GDM1 (cell line): ENCODE results near the gene PHYH.
"Not testable (repeated sequence)": the region's sequence is repeated elsewhere in the genome, so short reads cannot be mapped to it uniquely, and the experiment has no call there.

Source experiments
- DNase-seq: peaks from one replicate; lab custom pipeline; 2025; lab: John Stamatoyannopoulos, UW

PHYH gene

GRCh38 chr10:13321576-13321975 lies 21.7 kb upstream of the PHYH start:
- no peak for DNase-seq

- DNase-seq: no peak
These were observed 19.3 kb upstream of the PHYH start for GRCh38 chr10:13319166-13319565.

GRCh38 chr10:13317474-13317873 lies 17.6 kb upstream of the PHYH start:
- no peak for DNase-seq

GRCh38 chr10:13316635-13317311 lies 16.9 kb upstream of the PHYH start:
- DNase-seq: no peak

GRCh38 chr10:13315361-13315760 lies 15.5 kb upstream of the PHYH start:
- DNase-seq: no peak

- DNase-seq: no peak
These were observed 11.3 kb upstream of the PHYH start for GRCh38 chr10:13311177-13311575.

- no peak for DNase-seq
These were observed 10.8 kb upstream of the PHYH start for GRCh38 chr10:13310518-13311176.

GRCh38 chr10:13309792-13310191 lies 9.9 kb upstream of the PHYH start:
- DNase-seq: no peak

GRCh38 chr10:13308096-13308495 lies 8.2 kb upstream of the PHYH start:
- DNase-seq: no peak

GRCh38 chr10:13306103-13306502 lies 6.2 kb upstream of the PHYH start:
- no peak for DNase-seq

- no peak for DNase-seq
These were observed 3.1 kb upstream of the PHYH start for GRCh38 chr10:13302821-13303555.

GRCh38 chr10:13298748-13299436 lies 972 bp downstream of the PHYH start:
- no peak for DNase-seq

- DNase-seq: no peak
These were observed 3.4 kb downstream of the PHYH start for GRCh38 chr10:13296476-13296875.

- no peak for DNase-seq
These were observed 5.1 kb downstream of the PHYH start for GRCh38 chr10:13294784-13295183.

- no peak for DNase-seq
These were observed 7.8 kb downstream of the PHYH start for GRCh38 chr10:13291821-13292773.

- no peak for DNase-seq
These were observed 8.8 kb downstream of the PHYH start for GRCh38 chr10:13291061-13291460.

- DNase-seq: no peak
These were observed 15.8 kb downstream of the PHYH start for GRCh38 chr10:13284050-13284449.

GRCh38 chr10:13282348-13282747 lies 17.5 kb downstream of the PHYH start:
- DNase-seq: not testable (repeated sequence)

GRCh38 chr10:13276749-13277365 lies 23.0 kb downstream of the PHYH start:
- no peak for DNase-seq

- not testable (repeated sequence) for DNase-seq
These were observed 23.7 kb downstream of the PHYH start for GRCh38 chr10:13276146-13276545.

- no peak for DNase-seq
These were observed 27.7 kb downstream of the PHYH start for GRCh38 chr10:13272164-13272571.
